HEK293 (cell line): ENCODE data around the gene CTBP1.

ENCODE experiments used
- CTCF ChIA-PET: fragments of 350-600 bp; formaldehyde crosslinking; extraction: SDS; loops from one replicate; lab custom pipeline; 2021; ENCODE audit warnings: antibody characterized with exemption; lab: Yijun Ruan, JAX
- POLR2A ChIA-PET: fragments of 300-600 bp; formaldehyde crosslinking; extraction: SDS; loops from one replicate; lab custom pipeline; 2020; ENCODE audit warnings: antibody characterized with exemption, inconsistent platforms; lab: Yijun Ruan, JAX
- H3K27ac ChIP-seq: fragments of 200-500 bp; sonication (Bioruptor generic); 2 replicates; pipeline ENCODE4 v1.5.1; 2014; ENCODE audit warnings: low read depth, low read length, control low read depth, inconsistent platforms; ENCODE audit errors: extremely low read depth
- H3K36me3 ChIP-seq, 2 experiments: fragments of 200-500 bp in 1 of 2; sonication (Bioruptor generic) in 1 of 2; 1 replicate in 1 of 2; 2 replicates in 1 of 2; pipeline ENCODE4 v1.5.1; 2014 to 2017; ENCODE audit warnings: inconsistent platforms in 2 of 2, low read length in 2 of 2; ENCODE audit not compliant: control insufficient read depth in 2 of 2, insufficient read depth in 1 of 2
- H3K4me1 ChIP-seq: fragments of 200-500 bp; sonication (Bioruptor generic); 2 replicates; pipeline ENCODE4 v1.5.1; 2014; ENCODE audit warnings: mild to moderate bottlenecking, low read length, inconsistent platforms; ENCODE audit not compliant: control insufficient read depth, insufficient read depth
- H3K4me3 ChIP-seq: 2 replicates; pipeline ENCODE4 v1.5.1; 2011; ENCODE audit warnings: low read depth, mild to moderate bottlenecking, control low read depth, low read length, moderate library complexity
- H3K9me3 ChIP-seq: fragments of 200-500 bp; sonication (Bioruptor generic); 2 replicates; pipeline ENCODE4 v1.5.1; 2014; ENCODE audit warnings: low read depth, low read length, inconsistent platforms; ENCODE audit not compliant: control insufficient read depth, insufficient read depth
- HOXA7 ChIP-seq: sonication (generic); formaldehyde crosslinking; IDR thresholded peaks from 2 replicates; pipeline ENCODE4 v1.8.1; 2022; ENCODE audit warnings: missing genetic modification reagents, borderline replicate concordance
- ZNF274 ChIP-seq, 2 experiments: fragments of 200-500 bp in 1 of 2; fragments of 450-650 bp in 1 of 2; sonication (Bioruptor generic) in 1 of 2; formaldehyde crosslinking in 1 of 2; IDR thresholded peaks; 2 replicates each; pipeline versions ENCODE4 v1.5.1 to v1.6.1; 2014 to 2016; ENCODE audit warnings: borderline replicate concordance in 1 of 2, inconsistent platforms in 1 of 2, low read length in 1 of 2, missing biosample characterization in 1 of 2, missing genetic modification characterization in 1 of 2
- ZNF747 ChIP-seq: fragments of 450-650 bp; formaldehyde crosslinking; IDR thresholded peaks from 2 replicates; pipeline ENCODE4 v1.5.1; 2016; ENCODE audit warnings: missing biosample characterization, missing genetic modification characterization
- ZNF777 ChIP-seq: fragments of 450-650 bp; formaldehyde crosslinking; IDR thresholded peaks from 2 replicates; pipeline ENCODE4 v1.5.1; 2017; ENCODE audit warnings: missing biosample characterization, missing genetic modification characterization, borderline replicate concordance
- ZNF837 ChIP-seq: fragments of 450-650 bp; formaldehyde crosslinking; IDR thresholded peaks from 2 replicates; pipeline ENCODE4 v1.5.1; 2016; ENCODE audit warnings: missing biosample characterization, missing genetic modification characterization
- TF ChIP-seq, protein P1 (sequence below): fragments of 450-650 bp; IDR thresholded peaks from 2 replicates; pipeline ENCODE4 v1.5.1; 2018; ENCODE audit warnings: missing biosample characterization, missing genetic modification characterization
- TF ChIP-seq, protein P2 (sequence below): fragments of 450-650 bp; formaldehyde crosslinking; optimal IDR thresholded peaks from 2 replicates; pipeline ENCODE3; 2016; ENCODE audit warnings: missing biosample characterization, mild to moderate bottlenecking, missing genetic modification characterization
- TF ChIP-seq, protein P3 (sequence below): fragments of 450-650 bp; formaldehyde crosslinking; conservative IDR thresholded peaks from 2 replicates; pipeline ENCODE4 v1.5.1; 2016; ENCODE audit warnings: low read depth, missing biosample characterization, missing genetic modification characterization
- TF ChIP-seq, protein P4 (sequence below): fragments of 450-650 bp; formaldehyde crosslinking; IDR thresholded peaks from 2 replicates; pipeline ENCODE4 v1.5.1; 2016; ENCODE audit warnings: missing biosample characterization, missing genetic modification characterization

CTBP1 gene

DNA sequence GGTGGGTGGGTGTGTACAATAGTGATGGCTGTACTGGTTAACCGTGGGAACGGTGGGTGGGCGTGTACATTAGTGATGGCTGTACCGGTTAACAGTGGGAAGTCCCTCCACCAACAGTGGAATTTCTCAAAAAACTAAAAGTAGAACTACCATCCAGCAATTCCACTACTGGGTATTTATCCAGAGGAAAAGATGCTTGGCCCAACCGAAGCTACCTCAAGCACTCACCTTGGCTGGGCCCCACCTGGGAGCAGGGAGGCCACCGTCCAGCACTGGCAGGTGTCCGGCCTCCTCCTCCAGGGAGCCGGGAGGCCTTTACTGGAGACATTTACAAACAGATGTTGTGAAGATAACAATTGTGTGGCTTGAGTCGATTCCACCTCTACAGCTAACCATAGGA lies 34.8 kb upstream of the CTBP1 start (continued):
- TF ChIP-seq, protein P1, sequence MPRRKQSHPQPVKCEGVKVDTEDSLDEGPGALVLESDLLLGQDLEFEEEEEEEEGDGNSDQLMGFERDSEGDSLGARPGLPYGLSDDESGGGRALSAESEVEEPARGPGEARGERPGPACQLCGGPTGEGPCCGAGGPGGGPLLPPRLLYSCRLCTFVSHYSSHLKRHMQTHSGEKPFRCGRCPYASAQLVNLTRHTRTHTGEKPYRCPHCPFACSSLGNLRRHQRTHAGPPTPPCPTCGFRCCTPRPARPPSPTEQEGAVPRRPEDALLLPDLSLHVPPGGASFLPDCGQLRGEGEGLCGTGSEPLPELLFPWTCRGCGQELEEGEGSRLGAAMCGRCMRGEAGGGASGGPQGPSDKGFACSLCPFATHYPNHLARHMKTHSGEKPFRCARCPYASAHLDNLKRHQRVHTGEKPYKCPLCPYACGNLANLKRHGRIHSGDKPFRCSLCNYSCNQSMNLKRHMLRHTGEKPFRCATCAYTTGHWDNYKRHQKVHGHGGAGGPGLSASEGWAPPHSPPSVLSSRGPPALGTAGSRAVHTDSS (tag by site-specific recombination) = no peak
- TF ChIP-seq ZNF837 (no peak), HOXA7 (CRISPR knock-in tag) (no peak), ZNF777 (tag by site-specific recombination) (no peak)

DNA sequence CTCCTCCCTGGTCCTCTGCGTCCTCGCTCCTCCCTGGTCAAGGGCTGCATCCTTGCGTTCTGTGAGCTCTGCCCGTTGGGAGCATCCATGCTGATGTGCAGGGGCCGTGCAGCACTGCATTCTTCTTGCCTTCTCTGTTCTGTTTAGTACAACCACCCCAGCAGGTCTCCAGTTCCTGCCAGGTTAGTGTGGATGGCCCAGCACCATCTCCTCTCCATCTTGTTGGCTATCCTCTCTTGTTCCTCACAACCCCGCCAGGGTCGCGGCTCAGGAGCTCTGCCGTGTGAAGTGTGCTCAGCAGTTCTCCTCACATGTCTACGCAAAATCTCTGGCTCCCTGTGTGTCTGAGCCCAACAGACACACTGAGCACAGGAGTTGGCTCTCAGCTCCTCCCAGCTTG lies 30.3 kb upstream of the CTBP1 start:
- POLR2A ChIA-PET = no interaction called here
- no peaks in the 10 kb centered on the region for H3K9me3 ChIP-seq

More for the DNA sequence above, 30.3 kb upstream of the CTBP1 start:
- no peak overlapping the region for H3K4me3 ChIP-seq
- H3K27ac ChIP-seq = no peak overlapping the region
- no peaks in the 10 kb centered on the region for H3K4me1 ChIP-seq
- H3K36me3 ChIP-seq = no peaks in the 10 kb centered on the region
- CTCF ChIA-PET = no interaction called here
- TF ChIP-seq ZNF274 (IDR thresholded peaks at IDR 0.05; ENCODE audit: low read length) (no peak), ZNF274 (tag by site-specific recombination; IDR thresholded peaks at IDR 0.05; ENCODE audit: borderline replicate concordance) (no peak), ZNF747 (tag by site-specific recombination) (no peak)
- TF ChIP-seq, protein P2, sequence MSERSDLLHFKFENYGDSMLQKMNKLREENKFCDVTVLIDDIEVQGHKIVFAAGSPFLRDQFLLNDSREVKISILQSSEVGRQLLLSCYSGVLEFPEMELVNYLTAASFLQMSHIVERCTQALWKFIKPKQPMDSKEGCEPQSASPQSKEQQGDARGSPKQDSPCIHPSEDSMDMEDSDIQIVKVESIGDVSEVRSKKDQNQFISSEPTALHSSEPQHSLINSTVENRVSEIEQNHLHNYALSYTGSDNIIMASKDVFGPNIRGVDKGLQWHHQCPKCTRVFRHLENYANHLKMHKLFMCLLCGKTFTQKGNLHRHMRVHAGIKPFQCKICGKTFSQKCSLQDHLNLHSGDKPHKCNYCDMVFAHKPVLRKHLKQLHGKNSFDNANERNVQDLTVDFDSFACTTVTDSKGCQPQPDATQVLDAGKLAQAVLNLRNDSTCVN (tag by site-specific recombination) = no peak
- TF ChIP-seq, protein P3, sequence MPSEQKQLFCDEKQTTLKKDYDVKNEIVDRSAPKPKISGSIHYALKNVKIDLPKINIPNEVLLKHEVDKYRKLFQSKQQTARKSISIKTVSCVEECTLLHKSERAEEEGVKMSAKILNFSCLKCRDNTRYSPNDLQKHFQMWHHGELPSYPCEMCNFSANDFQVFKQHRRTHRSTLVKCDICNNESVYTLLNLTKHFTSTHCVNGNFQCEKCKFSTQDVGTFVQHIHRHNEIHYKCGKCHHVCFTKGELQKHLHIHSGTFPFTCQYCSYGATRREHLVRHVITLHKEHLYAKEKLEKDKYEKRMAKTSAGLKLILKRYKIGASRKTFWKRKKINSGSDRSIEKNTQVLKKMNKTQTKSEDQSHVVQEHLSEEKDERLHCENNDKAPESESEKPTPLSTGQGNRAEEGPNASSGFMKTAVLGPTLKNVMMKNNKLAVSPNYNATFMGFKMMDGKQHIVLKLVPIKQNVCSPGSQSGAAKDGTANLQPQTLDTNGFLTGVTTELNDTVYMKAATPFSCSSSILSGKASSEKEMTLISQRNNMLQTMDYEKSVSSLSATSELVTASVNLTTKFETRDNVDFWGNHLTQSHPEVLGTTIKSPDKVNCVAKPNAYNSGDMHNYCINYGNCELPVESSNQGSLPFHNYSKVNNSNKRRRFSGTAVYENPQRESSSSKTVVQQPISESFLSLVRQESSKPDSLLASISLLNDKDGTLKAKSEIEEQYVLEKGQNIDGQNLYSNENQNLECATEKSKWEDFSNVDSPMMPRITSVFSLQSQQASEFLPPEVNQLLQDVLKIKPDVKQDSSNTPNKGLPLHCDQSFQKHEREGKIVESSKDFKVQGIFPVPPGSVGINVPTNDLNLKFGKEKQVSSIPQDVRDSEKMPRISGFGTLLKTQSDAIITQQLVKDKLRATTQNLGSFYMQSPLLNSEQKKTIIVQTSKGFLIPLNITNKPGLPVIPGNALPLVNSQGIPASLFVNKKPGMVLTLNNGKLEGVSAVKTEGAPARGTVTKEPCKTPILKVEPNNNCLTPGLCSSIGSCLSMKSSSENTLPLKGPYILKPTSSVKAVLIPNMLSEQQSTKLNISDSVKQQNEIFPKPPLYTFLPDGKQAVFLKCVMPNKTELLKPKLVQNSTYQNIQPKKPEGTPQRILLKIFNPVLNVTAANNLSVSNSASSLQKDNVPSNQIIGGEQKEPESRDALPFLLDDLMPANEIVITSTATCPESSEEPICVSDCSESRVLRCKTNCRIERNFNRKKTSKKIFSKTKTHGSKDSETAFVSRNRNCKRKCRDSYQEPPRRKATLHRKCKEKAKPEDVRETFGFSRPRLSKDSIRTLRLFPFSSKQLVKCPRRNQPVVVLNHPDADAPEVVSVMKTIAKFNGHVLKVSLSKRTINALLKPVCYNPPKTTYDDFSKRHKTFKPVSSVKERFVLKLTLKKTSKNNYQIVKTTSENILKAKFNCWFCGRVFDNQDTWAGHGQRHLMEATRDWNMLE = no peak
- TF ChIP-seq, protein P4, sequence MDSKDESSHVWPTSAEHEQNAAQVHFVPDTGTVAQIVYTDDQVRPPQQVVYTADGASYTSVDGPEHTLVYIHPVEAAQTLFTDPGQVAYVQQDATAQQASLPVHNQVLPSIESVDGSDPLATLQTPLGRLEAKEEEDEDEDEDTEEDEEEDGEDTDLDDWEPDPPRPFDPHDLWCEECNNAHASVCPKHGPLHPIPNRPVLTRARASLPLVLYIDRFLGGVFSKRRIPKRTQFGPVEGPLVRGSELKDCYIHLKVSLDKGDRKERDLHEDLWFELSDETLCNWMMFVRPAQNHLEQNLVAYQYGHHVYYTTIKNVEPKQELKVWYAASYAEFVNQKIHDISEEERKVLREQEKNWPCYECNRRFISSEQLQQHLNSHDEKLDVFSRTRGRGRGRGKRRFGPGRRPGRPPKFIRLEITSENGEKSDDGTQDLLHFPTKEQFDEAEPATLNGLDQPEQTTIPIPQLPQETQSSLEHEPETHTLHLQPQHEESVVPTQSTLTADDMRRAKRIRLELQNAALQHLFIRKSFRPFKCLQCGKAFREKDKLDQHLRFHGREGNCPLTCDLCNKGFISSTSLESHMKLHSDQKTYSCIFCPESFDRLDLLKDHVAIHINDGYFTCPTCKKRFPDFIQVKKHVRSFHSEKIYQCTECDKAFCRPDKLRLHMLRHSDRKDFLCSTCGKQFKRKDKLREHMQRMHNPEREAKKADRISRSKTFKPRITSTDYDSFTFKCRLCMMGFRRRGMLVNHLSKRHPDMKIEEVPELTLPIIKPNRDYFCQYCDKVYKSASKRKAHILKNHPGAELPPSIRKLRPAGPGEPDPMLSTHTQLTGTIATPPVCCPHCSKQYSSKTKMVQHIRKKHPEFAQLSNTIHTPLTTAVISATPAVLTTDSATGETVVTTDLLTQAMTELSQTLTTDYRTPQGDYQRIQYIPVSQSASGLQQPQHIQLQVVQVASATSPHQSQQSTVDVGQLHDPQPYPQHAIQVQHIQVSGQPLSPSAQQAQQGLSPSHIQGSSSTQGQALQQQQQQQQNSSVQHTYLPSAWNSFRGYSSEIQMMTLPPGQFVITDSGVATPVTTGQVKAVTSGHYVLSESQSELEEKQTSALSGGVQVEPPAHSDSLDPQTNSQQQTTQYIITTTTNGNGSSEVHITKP (tag by site-specific recombination) = no peak
